Osteoblast (primary cell): ENCODE measurements around the gene LCE3E. TPM values are rescaled to one million over a fixed set of nuclear protein-coding genes. Genes with fewer than 3 reads are reported as not detected.

ENCODE experiments used
- DNase-seq: peaks from one replicate; pipeline ENCODE4 v3.0.0; 2011; ENCODE audit warnings: low spot score, mixed read lengths; ENCODE audit not compliant: insufficient read length; ENCODE audit errors: missing footprints
- H2AFZ ChIP-seq: 2 replicates; pipeline ENCODE4 v1.6.0; 2011; ENCODE audit warnings: mild to moderate bottlenecking, low read length
- H3K27ac ChIP-seq: 2 replicates; pipeline ENCODE4 v1.5.1; 2011; ENCODE audit warnings: mild to moderate bottlenecking, low read depth, low read length, moderate library complexity
- H3K27me3 ChIP-seq: 2 replicates; pipeline ENCODE4 v1.6.0; 2012; ENCODE audit warnings: mild to moderate bottlenecking, control low read depth, inconsistent platforms, low read length, moderate library complexity; ENCODE audit not compliant: insufficient read depth
- H3K36me3 ChIP-seq: 2 replicates; pipeline ENCODE4 v1.5.1; 2011; ENCODE audit warnings: mild to moderate bottlenecking, low read length, control low read depth, moderate library complexity; ENCODE audit not compliant: insufficient read depth
- H3K4me1 ChIP-seq: 2 replicates; pipeline ENCODE4 v1.5.1; 2011; ENCODE audit warnings: mild to moderate bottlenecking, low read length, control low read depth, moderate library complexity; ENCODE audit not compliant: insufficient read depth
- H3K4me2 ChIP-seq: 2 replicates; pipeline ENCODE4 v1.6.0; 2011; ENCODE audit warnings: mild to moderate bottlenecking, low read length; ENCODE audit not compliant: insufficient read depth
- H3K4me3 ChIP-seq: fragments of 200-600 bp; sonication (generic); 3 replicates; pipeline ENCODE4 v1.5.1; 2012; ENCODE audit warnings: mild to moderate bottlenecking, low read length, inconsistent platforms; ENCODE audit not compliant: insufficient read depth
- H3K79me2 ChIP-seq: 2 replicates; pipeline ENCODE4 v1.6.0; 2012; ENCODE audit warnings: mild to moderate bottlenecking, low read length, control low read depth, inconsistent platforms; ENCODE audit not compliant: insufficient read depth
- H3K9me3 ChIP-seq: 2 replicates; pipeline ENCODE4 v1.5.1; 2011; ENCODE audit warnings: low read depth, low read length, control low read depth
- H4K20me1 ChIP-seq: 2 replicates; pipeline ENCODE4 v1.6.0; 2012; ENCODE audit warnings: mild to moderate bottlenecking, low read length, control low read depth; ENCODE audit not compliant: insufficient read depth
- CTCF ChIP-seq: IDR thresholded peaks from 2 replicates; pipeline ENCODE4 v1.5.1; 2011; ENCODE audit warnings: mild to moderate bottlenecking, low read depth, low read length, moderate library complexity; ENCODE audit errors: extremely low read depth
- total RNA-seq: library from RNA; depleted of rRNA; stranded (reverse); fragments of >200 nt; gene quantifications from 2 replicates; pipeline ENCODE4 v1.2.3, GENCODE V29; 2012

The LCE3E gene
- total RNA-seq, 1 donor: not detected

GRCh38 chr1:152533327-152533938 is 33.1 kb downstream of the LCE3E start:
- Histone ChIP-seq H3K27me3 (no peaks in the 10 kb centered on the region), H3K9me3 (no peaks in the 10 kb centered on the region), H4K20me1 (no peaks in the 10 kb centered on the region), H3K27ac (no peak overlapping the region), H2AFZ (no peak overlapping the region), H3K79me2 (no peaks in the 10 kb centered on the region), H3K4me3 (no peak overlapping the region), H3K36me3 (no peaks in the 10 kb centered on the region), H3K4me1 (no peaks in the 10 kb centered on the region), H3K4me2 (no peak overlapping the region)
- DNase-seq: peak; percentile 50
- peak; percentile 78 for TF ChIP-seq CTCF

GRCh38 chr1:152525080-152525641 is 41.4 kb downstream of the LCE3E start:
- Histone ChIP-seq H3K9me3 (no peaks in the 10 kb centered on the region), H3K4me1 (no peaks in the 10 kb centered on the region), H3K36me3 (no peaks in the 10 kb centered on the region), H2AFZ (no peak overlapping the region), H3K27me3 (no peaks in the 10 kb centered on the region), H3K27ac (no peak overlapping the region), H3K79me2 (no peaks in the 10 kb centered on the region), H3K4me3 (no peak overlapping the region), H3K4me2 (no peak overlapping the region), H4K20me1 (no peaks in the 10 kb centered on the region)
- no peak for DNase-seq
- TF ChIP-seq CTCF: no peak

GRCh38 chr1:152520561-152521090 is 46.0 kb downstream of the LCE3E start:
- H3K27me3 ChIP-seq: no peaks in the 10 kb centered on the region
- no peak overlapping the region for H3K4me3 ChIP-seq
- H3K36me3 ChIP-seq: no peaks in the 10 kb centered on the region
- no peak for TF ChIP-seq CTCF
- no peak overlapping the region for H2AFZ ChIP-seq
- no peaks in the 10 kb centered on the region for H4K20me1 ChIP-seq
- H3K27ac ChIP-seq: no peak overlapping the region
- no peaks in the 10 kb centered on the region for H3K9me3 ChIP-seq
- no peak overlapping the region for H3K4me2 ChIP-seq
- DNase-seq: no peak
- no peaks in the 10 kb centered on the region for H3K79me2 ChIP-seq
- H3K4me1 ChIP-seq: no peaks in the 10 kb centered on the region

- Histone ChIP-seq H3K4me2 (no peak overlapping the region), H3K4me1 (no peaks in the 10 kb centered on the region), H4K20me1 (no peaks in the 10 kb centered on the region), H3K27me3 (peaks cover 4% of the 10 kb centered on the region), H3K4me3 (no peak overlapping the region), H2AFZ (no peak overlapping the region), H3K36me3 (no peaks in the 10 kb centered on the region), H3K27ac (no peak overlapping the region), H3K9me3 (no peaks in the 10 kb centered on the region), H3K79me2 (no peaks in the 10 kb centered on the region)
- TF ChIP-seq CTCF: no peak
- no peak for DNase-seq
Observed at GRCh38 chr1:152519851-152520250, 46.7 kb downstream of the LCE3E start.
